SK-N-SH (cell line): ENCODE measurements around the gene TBX4.

Experiments used
- CTCF ChIP-seq: fragments of 200-600 bp; sonication (generic); IDR thresholded peaks from 2 replicates; pipeline ENCODE4 v1.6.1; 2017; ENCODE audit warnings: antibody characterized with exemption, mild to moderate bottlenecking, moderate library complexity
- EP300 ChIP-seq, 2 experiments: IDR thresholded peaks; 2 replicates each; pipeline versions ENCODE4 v1.4.0 to v1.6.1; 2012; ENCODE audit warnings: borderline replicate concordance in 1 of 2, low read depth in 1 of 2, low read length in 1 of 2
- EZH2phosphoT487 ChIP-seq: fragments of 200-600 bp; sonication (generic); IDR thresholded peaks from 2 replicates; pipeline ENCODE4 v1.6.1; 2017; ENCODE audit warnings: low read depth, mixed run types, mild to moderate bottlenecking, antibody characterized with exemption, moderate library complexity, borderline replicate concordance
- GATA2 ChIP-seq: sonication (generic); formaldehyde crosslinking; IDR thresholded peaks from 2 replicates; pipeline ENCODE4 v1.5.0; 2020; ENCODE audit warnings: mild to moderate bottlenecking, missing genetic modification reagents
- NFIC ChIP-seq: IDR thresholded peaks from 2 replicates; pipeline ENCODE4 v1.4.0; 2012; ENCODE audit warnings: borderline replicate concordance

- TF ChIP-seq CTCF (no peak), NFIC (no peak), GATA2 (no peak), EZH2phosphoT487 (no peak), EP300 (IDR thresholded peaks at IDR 0.05; ENCODE audit: borderline replicate concordance in 1 of 2, low read depth in 1 of 2, low read length in 1 of 2) (no peak)
Measured at GRCh38 chr17:61534414-61534813, 82.2 kb downstream of the TBX4 start.
